ENCODE data around the gene DOK4. TPM values are rescaled to one million over a fixed set of nuclear protein-coding genes. Genes with fewer than 3 reads are reported as not detected.

The DOK4 gene
- total and polyA plus RNA-seq, 9 donors = 9.9 to 34.7 (median 29.2) TPM

DNA sequence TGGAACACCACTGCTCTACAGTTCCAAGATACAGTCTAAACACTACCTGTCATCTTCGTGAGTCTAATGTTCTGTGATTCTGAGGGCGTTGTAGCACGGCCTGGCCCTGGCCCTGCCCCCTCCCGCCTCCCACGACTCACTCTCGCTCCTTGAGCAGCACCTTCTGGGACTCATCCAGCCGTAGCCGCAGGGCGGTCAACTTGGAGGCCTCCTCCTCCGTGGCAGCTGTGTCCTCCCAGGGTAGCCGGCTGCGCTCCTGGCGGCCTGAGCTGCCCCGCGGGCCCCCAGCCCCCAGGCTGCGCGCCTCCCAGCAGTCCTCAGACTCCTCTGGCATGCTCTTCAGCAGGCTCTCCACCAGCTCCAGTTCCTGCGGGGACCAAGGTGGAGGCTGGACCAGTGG is 39.5 kb upstream of the DOK4 start:
- no peaks in the 10 kb centered on the region for H3K36me3 ChIP-seq
- 38 to 48% (median 41%) methylated on average over 14 to 18 of the region's 18 CpGs for WGBS, 3 donors
- DNase-seq = peak in 3 of 5 donors; percentile 24 to 41 (median 36)
- TF ChIP-seq CTCF (IDR thresholded peaks at IDR 0.05) (no peak), EP300 (IDR thresholded peaks at IDR 0.05) (no peak), POLR2A (IDR thresholded peaks at IDR 0.05) (no peak)
- H3K27ac ChIP-seq = no peak overlapping the region
- H3K4me1 ChIP-seq (ENCODE audit: insufficient read depth) = no peaks in the 10 kb centered on the region
- H3K4me3 ChIP-seq = no peak overlapping the region
- no peaks in the 10 kb centered on the region for H3K27me3 ChIP-seq
- no peaks in the 10 kb centered on the region for H3K9me3 ChIP-seq
- intact Hi-C loops (cut with DNase I) = no loop called here

DNA sequence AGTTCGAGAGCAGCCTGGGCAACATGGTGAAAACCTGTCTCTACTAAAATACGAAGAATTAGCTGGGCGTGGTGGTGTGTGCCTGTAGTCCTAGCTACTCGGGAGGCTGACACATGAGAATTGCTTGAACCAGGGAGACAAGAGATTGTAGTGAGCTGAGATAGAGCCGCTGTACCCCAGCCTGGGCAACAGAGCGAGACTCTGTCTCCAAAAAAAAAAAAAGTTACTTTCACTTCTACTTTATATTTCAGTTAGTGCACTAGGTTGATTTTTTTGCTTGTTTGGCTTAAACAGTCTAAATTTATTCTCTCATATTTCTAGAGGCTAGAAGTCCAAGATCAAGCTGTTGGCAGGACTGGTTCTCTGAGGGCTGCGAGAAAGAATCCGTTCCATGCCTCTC is 36.7 kb upstream of the DOK4 start:
- Histone ChIP-seq H3K27ac (no peak overlapping the region), H3K4me1 (ENCODE audit: insufficient read depth) (no peaks in the 10 kb centered on the region), H3K36me3 (no peaks in the 10 kb centered on the region), H3K27me3 (no peaks in the 10 kb centered on the region), H3K9me3 (no peaks in the 10 kb centered on the region), H3K4me3 (no peak overlapping the region)
- intact Hi-C loops (cut with DNase I) = no loop called here
- TF ChIP-seq POLR2A (IDR thresholded peaks at IDR 0.05) (no peak), EP300 (IDR thresholded peaks at IDR 0.05) (no peak), CTCF (IDR thresholded peaks at IDR 0.05) (no peak)
- 81 to 87% (median 86%) methylated on average over 8 of the region's 8 CpGs for WGBS, 3 donors
- no peak for DNase-seq

DNA sequence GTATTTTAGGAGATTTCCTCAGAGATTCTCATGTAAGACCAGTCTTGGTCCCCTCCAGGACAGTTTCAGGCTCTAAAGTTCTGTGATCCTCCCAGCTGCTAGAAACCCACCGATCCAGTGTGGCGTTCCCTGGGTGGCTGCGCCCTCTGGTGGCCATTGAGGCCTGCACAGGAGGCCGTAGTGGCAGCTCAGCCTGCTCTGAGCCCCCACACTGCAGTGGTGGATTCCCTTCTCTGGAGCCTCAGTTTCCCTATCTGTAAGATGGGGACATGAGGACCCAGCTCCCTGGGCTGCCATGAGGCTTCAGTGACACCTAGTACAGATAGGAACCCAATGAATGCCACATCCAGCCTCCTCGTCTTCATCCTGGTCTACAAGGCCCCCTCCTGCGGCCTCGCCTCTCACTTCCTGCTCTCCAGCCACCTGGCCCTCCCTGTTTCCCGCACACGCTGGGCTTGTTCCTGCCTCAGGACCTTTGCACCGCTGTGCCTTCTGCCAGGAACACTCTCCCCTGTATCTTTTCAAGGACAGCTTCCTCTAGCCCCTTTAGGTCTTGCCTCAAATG is 33.6 kb upstream of the DOK4 start:
- Histone ChIP-seq H3K27ac (no peak overlapping the region), H3K36me3 (no peaks in the 10 kb centered on the region), H3K4me3 (no peak overlapping the region), H3K27me3 (no peaks in the 10 kb centered on the region), H3K9me3 (no peaks in the 10 kb centered on the region), H3K4me1 (ENCODE audit: insufficient read depth) (no peaks in the 10 kb centered on the region)
- intact Hi-C loops (cut with DNase I) = loop anchor here (2.0 to 10.0 kb wide), 6 partner anchors 55 to 215 kb away; partner anchors contain the start of gene POLR2C (in 1 of the 4)
- peak; percentile 75 to 89 (median 85) for DNase-seq
- peak; percentile 80 to 96 (median 83) for TF ChIP-seq CTCF (IDR thresholded peaks at IDR 0.05)
- TF ChIP-seq EP300 (IDR thresholded peaks at IDR 0.05) = no peak
- WGBS, 3 donors = 31 to 38% (median 33%) methylated on average over 10 of the region's 10 CpGs

DNA sequence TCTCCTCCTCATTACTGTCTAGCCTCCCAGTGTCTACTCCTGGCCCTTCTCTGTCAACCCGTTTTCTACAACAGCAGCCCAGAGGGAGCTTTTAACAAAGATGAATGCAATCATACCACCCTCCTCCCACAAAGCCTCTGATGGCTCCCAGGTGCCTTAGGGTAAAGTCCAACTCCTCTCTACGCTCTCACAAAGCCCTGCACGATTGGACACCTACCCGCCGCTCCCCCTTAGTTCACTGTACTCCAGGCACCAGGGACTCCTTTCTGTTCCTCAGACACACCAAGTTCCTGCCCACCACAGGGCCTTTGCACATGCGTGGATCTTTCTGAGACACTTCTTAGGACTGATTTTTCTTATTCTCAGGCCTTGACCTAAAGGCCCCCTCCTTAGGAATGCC is 32.6 kb upstream of the DOK4 start:
- intact Hi-C loops (cut with DNase I) = loop anchor here (2.0 to 10.0 kb wide), 6 partner anchors 54 to 214 kb away; partner anchors contain the start of gene POLR2C (in 1 of the 4)
- no peak for TF ChIP-seq CTCF (IDR thresholded peaks at IDR 0.05)
- H3K4me3 ChIP-seq = no peak overlapping the region
- H3K36me3 ChIP-seq = no peaks in the 10 kb centered on the region
- no peaks in the 10 kb centered on the region for H3K4me1 ChIP-seq (ENCODE audit: insufficient read depth)
- no peaks in the 10 kb centered on the region for H3K27me3 ChIP-seq
- no peak overlapping the region for H3K27ac ChIP-seq
- no peaks in the 10 kb centered on the region for H3K9me3 ChIP-seq
- WGBS, 3 donors = 82 to 90% (median 90%) methylated on average over 6 of the region's 6 CpGs
- peak in 1 of 5 donors; percentile 7 for DNase-seq
